ENCODE measurements around the gene RGS7BP.

RGS7BP gene

DNA sequence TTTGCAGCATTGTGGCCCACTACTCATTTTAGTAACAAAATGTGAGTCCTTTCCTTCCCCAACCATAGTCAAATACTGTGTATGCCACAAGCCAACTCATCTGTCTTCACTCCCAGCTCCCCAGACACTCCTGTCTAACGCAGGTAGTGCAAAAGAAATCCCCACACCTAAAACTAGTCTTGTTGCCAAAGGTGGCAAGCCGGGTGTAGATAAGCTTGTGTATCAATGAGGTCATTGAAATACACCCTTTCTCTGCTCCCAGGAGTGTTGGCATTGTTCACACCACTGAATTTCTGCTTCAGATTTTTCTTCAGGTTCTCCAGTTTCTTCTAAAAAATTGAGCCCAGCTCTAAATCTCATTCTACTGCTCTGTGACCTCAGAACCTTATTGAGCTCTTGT lies 19.7 kb upstream of the RGS7BP start:
- H3K36me3 ChIP-seq (replicated peaks; ENCODE audit: low read depth, low read length), result no peaks in the 10 kb centered on the region
- no peak overlapping the region for H3K4me2 ChIP-seq (ENCODE audit: low read length)
- H3K4me1 ChIP-seq (ENCODE audit: low read length), result no peaks in the 10 kb centered on the region
- no peaks in the 10 kb centered on the region for H3K9me3 ChIP-seq (ENCODE audit: insufficient read depth, low read length)
- H3K27me3 ChIP-seq (ENCODE audit: low read depth, low read length), result no peaks in the 10 kb centered on the region
- H3K4me3 ChIP-seq (ENCODE audit: low read length), result no peak overlapping the region
- TF ChIP-seq, protein P1, sequence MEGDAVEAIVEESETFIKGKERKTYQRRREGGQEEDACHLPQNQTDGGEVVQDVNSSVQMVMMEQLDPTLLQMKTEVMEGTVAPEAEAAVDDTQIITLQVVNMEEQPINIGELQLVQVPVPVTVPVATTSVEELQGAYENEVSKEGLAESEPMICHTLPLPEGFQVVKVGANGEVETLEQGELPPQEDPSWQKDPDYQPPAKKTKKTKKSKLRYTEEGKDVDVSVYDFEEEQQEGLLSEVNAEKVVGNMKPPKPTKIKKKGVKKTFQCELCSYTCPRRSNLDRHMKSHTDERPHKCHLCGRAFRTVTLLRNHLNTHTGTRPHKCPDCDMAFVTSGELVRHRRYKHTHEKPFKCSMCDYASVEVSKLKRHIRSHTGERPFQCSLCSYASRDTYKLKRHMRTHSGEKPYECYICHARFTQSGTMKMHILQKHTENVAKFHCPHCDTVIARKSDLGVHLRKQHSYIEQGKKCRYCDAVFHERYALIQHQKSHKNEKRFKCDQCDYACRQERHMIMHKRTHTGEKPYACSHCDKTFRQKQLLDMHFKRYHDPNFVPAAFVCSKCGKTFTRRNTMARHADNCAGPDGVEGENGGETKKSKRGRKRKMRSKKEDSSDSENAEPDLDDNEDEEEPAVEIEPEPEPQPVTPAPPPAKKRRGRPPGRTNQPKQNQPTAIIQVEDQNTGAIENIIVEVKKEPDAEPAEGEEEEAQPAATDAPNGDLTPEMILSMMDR (IDR thresholded peaks at IDR 0.05; ENCODE audit: low read depth, low read length), result no peak
- TF ChIP-seq EZH2phosphoT487 (IDR thresholded peaks at IDR 0.05; ENCODE audit: low read depth), result no peak
- H3K9ac ChIP-seq (ENCODE audit: low read length), result no peak overlapping the region
- no peaks in the 10 kb centered on the region for H4K20me1 ChIP-seq (ENCODE audit: insufficient read depth, low read length)
- H3K79me2 ChIP-seq (ENCODE audit: low read length), result no peaks in the 10 kb centered on the region
- no peak overlapping the region for H3K27ac ChIP-seq (ENCODE audit: low read length)
- H2AFZ ChIP-seq (ENCODE audit: low read depth, low read length), result no peak overlapping the region

DNA sequence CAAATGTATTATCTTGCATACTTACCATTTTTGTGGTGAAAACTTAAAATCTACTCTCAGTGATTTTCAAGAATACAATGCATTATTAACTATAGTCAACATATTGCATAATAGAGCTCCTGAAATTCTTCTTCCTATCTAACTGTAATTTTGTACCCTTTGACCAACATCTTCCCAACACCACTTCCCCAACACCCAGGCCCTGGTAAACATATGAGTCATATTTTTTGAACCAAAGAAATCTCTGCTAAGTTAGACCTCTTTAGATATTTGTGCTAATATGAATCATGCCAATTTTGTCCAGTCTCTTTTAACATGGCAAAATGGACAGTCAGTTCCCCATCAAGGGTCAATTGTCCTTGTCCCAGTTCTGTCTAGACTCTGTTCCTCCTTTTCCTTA lies 18.5 kb upstream of the RGS7BP start:
- Histone ChIP-seq H3K9me3 (ENCODE audit: insufficient read depth, low read length) (no peaks in the 10 kb centered on the region), H3K4me3 (ENCODE audit: low read length) (no peak overlapping the region), H3K4me2 (ENCODE audit: low read length) (no peak overlapping the region), H4K20me1 (ENCODE audit: insufficient read depth, low read length) (no peaks in the 10 kb centered on the region), H2AFZ (ENCODE audit: low read depth, low read length) (no peak overlapping the region), H3K27ac (ENCODE audit: low read length) (no peak overlapping the region), H3K4me1 (ENCODE audit: low read length) (no peaks in the 10 kb centered on the region), H3K9ac (ENCODE audit: low read length) (no peak overlapping the region), H3K36me3 (replicated peaks; ENCODE audit: low read depth, low read length) (no peaks in the 10 kb centered on the region), H3K27me3 (ENCODE audit: low read depth, low read length) (no peaks in the 10 kb centered on the region), H3K79me2 (ENCODE audit: low read length) (no peaks in the 10 kb centered on the region)
- TF ChIP-seq EZH2phosphoT487 (IDR thresholded peaks at IDR 0.05; ENCODE audit: low read depth), result no peak
- TF ChIP-seq, protein P1 (IDR thresholded peaks at IDR 0.05; ENCODE audit: low read depth, low read length), result no peak

DNA sequence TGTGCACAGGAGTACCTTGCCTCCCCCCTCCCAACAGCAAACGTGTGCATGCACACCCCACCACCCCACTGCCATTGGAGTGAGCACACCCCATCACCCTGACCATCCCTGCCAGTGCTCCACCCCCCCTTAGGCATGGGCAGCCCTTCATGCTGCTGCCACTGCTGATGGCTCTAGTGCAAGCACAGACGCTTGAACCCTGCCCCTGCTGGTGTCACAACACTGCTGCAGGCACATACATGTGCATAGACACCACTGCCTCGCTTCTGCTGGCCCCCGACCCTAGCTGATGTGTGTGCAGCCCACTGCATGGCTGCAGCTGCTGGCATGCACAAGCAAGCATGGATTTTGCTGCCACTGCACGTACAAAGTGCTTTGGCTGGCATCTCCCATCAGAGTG lies 16.0 kb upstream of the RGS7BP start:
- TF ChIP-seq EZH2phosphoT487 (IDR thresholded peaks at IDR 0.05; ENCODE audit: low read depth), result no peak
- TF ChIP-seq, protein P1 (IDR thresholded peaks at IDR 0.05; ENCODE audit: low read depth, low read length), result no peak
- no peaks in the 10 kb centered on the region for H3K36me3 ChIP-seq (replicated peaks; ENCODE audit: low read depth, low read length)
- H3K27ac ChIP-seq (ENCODE audit: low read length), result no peak overlapping the region
- no peaks in the 10 kb centered on the region for H3K79me2 ChIP-seq (ENCODE audit: low read length)
- H3K4me2 ChIP-seq (ENCODE audit: low read length), result no peak overlapping the region
- no peaks in the 10 kb centered on the region for H4K20me1 ChIP-seq (ENCODE audit: insufficient read depth, low read length)
- no peak overlapping the region for H2AFZ ChIP-seq (ENCODE audit: low read depth, low read length)
- no peaks in the 10 kb centered on the region for H3K4me1 ChIP-seq (ENCODE audit: low read length)
- no peaks in the 10 kb centered on the region for H3K27me3 ChIP-seq (ENCODE audit: low read depth, low read length)
- H3K4me3 ChIP-seq (ENCODE audit: low read length), result no peak overlapping the region
- no peak overlapping the region for H3K9ac ChIP-seq (ENCODE audit: low read length)
- H3K9me3 ChIP-seq (ENCODE audit: insufficient read depth, low read length), result no peaks in the 10 kb centered on the region

DNA sequence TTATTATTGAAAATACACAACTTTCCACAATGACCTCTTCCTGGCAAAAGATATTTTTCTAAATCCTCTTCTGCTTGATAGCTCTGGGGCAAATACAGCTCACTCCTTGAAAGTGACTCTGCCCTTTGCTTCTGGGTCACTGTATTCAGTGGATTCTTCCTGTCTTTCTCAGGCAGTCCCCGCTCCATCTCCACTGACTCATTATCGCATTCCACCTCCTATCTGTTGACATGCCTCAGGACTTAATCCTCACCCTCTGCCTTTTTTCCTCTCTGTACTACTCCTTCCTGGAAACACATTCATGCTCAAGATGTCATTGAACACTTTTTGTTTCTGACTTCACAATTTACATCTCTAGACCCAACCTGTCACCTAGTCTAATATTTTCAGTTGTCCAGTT lies 8.4 kb upstream of the RGS7BP start:
- no peak overlapping the region for H3K4me3 ChIP-seq (ENCODE audit: low read length)
- no peak for TF ChIP-seq EZH2phosphoT487 (IDR thresholded peaks at IDR 0.05; ENCODE audit: low read depth)
- TF ChIP-seq, protein P1 (IDR thresholded peaks at IDR 0.05; ENCODE audit: low read depth, low read length), result no peak
- H3K27me3 ChIP-seq (ENCODE audit: low read depth, low read length), result no peaks in the 10 kb centered on the region
- no peaks in the 10 kb centered on the region for H3K4me1 ChIP-seq (ENCODE audit: low read length)
- H3K27ac ChIP-seq (ENCODE audit: low read length), result no peak overlapping the region
- H4K20me1 ChIP-seq (ENCODE audit: insufficient read depth, low read length), result no peaks in the 10 kb centered on the region
- H3K4me2 ChIP-seq (ENCODE audit: low read length), result no peak overlapping the region
- H3K9me3 ChIP-seq (ENCODE audit: insufficient read depth, low read length), result no peaks in the 10 kb centered on the region
- no peaks in the 10 kb centered on the region for H3K36me3 ChIP-seq (replicated peaks; ENCODE audit: low read depth, low read length)
- H3K79me2 ChIP-seq (ENCODE audit: low read length), result no peaks in the 10 kb centered on the region
- H3K9ac ChIP-seq (ENCODE audit: low read length), result no peak overlapping the region
- no peak overlapping the region for H2AFZ ChIP-seq (ENCODE audit: low read depth, low read length)

Data from OCI-LY3 (cell line).